ENCODE results near the gene THYN1. TPM values are rescaled to one million over a fixed set of nuclear protein-coding genes. Genes with fewer than 3 reads are reported as not detected.

Gene THYN1
- total RNA-seq, 1 donor from 2014 or later: 44.4 TPM

DNA sequence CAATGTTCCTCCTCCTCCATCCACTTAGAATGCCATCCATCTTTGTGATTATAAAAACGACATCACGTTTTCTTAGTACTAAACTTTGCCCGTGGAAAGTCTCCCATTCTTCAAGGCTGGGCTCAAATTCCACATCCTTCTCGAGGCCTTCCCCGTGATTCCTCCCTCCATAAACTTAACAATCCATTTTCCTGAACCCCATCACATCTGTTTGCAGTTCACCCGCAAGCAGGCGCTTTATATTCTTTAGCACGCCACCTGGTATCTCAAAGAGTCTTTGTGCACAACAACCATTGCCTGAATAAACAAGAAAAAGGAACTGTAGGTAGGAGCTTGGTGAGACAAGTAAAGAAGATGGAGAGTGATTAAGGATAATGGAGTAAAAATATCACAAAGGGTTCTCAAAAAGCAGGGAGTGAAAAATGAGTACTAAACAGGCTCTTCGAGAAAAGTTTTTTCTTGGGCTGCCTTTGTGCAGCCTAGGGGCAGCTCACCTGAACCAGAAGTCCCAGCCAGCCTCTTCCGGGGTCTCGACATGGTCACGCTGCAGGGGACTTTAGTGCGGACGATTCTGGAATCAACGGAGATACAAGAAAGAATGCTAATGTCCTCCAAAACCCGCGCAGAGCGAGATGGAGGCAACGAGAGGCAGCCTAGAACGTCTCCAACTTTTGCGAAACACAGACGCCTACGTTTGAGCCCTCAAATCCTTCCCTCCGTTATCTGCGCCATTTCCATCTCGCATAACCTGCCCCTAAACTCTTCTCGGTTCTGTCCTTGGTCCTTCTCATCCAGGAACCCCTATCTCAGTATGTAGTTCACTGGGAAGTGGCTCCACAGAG, 585 bp downstream of the THYN1 start:
- no peak for DNase-seq (ENCODE audit: low spot score in 2 of 2)
- no peak for FAIRE-seq

GRCh38 chr11:134250675-134251074, 2.5 kb downstream of the THYN1 start:
- no peak for FAIRE-seq
- DNase-seq (ENCODE audit: low spot score in 2 of 2): no peak

GRCh38 chr11:134250246-134250645, 2.9 kb downstream of the THYN1 start:
- DNase-seq (ENCODE audit: low spot score in 2 of 2): no peak
- FAIRE-seq: no peak

DNA sequence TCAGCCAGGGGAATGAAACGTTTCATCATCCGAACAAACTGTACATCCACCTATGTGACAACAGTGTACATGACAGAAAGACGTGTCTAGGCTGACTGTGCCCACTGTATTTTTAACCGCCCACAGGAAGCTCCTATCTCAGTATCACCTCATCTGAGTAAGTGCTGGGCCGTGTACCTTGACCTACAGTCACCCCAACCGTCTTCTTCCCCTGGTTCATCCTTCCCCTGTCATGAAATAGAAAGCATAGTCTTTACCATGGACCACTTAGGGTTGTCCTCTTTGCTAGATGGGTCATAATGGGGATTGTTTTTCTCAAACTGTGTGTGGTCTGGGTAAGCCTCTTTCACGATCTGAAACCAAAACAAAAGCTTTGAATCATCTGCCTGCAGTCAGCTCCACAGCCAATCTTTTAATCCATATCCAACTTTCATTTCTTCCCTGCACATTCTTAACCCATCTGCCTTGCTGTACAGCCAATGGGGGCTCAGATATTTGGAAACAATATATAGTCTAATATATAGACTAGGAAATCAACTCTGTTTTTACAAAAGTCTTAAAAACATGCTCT, 4.2 kb downstream of the THYN1 start:
- DNase-seq (ENCODE audit: low spot score in 2 of 2) (no peak), FAIRE-seq (no peak)

DNA sequence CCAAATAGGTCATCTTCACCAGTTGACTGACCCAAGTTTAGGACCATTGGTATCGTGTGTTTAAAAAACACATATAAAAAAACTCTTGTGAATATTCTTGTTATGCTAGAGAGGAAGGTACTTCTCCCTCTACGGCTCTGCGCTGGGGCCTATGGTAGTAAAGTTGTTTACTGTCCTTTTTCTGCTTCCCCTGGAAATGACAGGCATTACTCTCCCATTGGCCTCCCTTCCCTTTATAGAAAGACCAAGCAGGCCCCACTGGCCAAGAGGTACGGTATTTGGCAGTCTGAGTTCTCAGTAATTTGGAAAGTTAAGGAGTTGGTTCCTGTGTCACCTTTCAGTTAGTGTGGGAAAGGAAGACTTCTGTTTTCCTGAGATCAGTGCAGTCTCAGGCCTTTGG, 6.5 kb downstream of the THYN1 start:
- no peak for DNase-seq (ENCODE audit: low spot score in 2 of 2)
- FAIRE-seq: no peak

- DNase-seq (ENCODE audit: low spot score in 2 of 2): no peak
- FAIRE-seq: no peak
Observed at GRCh38 chr11:134246100-134246499, 7.1 kb downstream of the THYN1 start.

DNA sequence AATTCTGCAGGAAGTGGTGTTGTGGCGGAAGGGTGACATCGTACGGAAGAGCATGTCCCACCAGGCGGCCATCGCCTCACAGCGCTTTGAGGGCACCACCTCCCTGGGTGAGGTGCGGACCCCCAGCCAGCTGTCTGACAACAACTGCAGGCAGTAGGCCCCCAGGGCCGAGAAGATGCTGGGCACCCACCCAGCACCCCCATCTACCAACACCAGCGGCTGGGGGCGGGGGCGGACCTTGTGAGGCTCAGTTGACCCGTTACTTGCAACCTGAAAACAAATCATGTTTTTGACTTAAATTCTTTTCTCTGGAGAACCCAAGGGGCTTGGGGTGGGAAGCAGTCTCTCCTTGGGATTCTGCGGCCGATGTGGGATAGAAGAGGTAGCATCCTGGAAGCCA, 7.7 kb downstream of the THYN1 start:
- DNase-seq (ENCODE audit: low spot score in 2 of 2): no peak
- no peak for FAIRE-seq

DNA sequence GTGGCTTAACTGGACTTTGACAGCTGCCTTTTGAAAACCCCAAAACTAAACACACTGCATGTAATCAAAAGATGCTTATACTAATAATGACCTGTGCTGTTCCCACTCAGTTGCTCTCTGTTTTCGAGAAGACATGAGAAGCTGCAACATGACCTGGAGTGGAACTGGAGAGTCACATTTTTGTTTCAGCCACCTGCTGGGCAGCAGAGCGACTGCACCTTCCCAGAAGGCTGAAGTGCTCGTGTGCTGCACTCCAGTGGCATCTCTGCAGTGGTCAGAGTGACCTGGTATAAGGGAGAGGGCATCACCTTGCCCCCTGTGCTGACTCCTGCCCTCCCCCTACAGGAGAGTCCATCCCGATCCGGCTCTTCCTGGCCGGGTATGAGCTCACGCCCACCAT, 8.6 kb downstream of the THYN1 start:
- DNase-seq (ENCODE audit: low spot score in 2 of 2): no peak

GRCh38 chr11:134243913-134244312, 9.2 kb downstream of the THYN1 start:
- no peak for FAIRE-seq
- DNase-seq (ENCODE audit: low spot score in 2 of 2): no peak

More for the DNA sequence above, 8.6 kb downstream of the THYN1 start:
- FAIRE-seq: no peak

DNA sequence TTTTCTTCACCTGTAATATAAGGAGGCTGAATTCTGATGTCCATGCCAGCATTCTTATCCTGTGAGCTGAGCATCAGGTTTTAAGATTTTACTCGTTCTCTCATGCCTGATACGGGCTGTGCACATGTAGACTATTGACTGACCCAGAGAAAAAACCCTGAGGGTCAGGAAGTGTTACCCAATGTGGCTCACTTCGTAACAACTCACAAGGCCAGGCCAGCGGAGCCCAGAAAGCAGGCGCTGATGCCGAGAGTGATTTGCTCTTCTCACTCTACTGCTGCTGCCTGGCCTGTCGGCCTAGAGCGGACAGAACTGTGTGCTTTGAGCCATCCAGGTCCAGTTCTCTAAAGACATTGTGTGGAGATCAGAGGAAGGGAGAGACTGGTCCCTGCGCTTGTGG, 10.8 kb downstream of the THYN1 start:
- DNase-seq (ENCODE audit: low spot score in 2 of 2) (no peak), FAIRE-seq (no peak)

DNA sequence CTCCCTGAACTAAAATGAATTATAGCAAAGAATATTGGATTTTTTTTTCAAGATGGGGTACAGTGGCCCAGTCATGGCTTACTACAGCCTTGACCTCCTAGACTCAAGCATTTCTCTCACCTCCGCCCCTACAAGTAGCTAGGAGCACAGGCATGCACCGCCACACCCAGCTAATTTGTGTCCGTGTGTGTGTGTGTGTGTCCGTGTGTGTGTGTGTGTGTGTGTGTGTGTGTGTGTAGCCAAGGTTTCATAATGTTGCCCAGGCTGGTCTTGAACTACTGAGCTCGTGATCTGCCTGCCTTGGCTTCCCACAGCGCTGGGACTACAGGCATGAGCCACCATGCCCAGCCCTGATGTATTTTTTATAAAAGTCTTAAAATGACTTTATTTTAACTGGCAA, 12.6 kb downstream of the THYN1 start:
- no peak for FAIRE-seq

GRCh38 chr11:134238956-134239355, 14.2 kb downstream of the THYN1 start:
- DNase-seq (ENCODE audit: low spot score in 2 of 2) (no peak), FAIRE-seq (no peak)

More for the DNA sequence above, 12.6 kb downstream of the THYN1 start:
- DNase-seq (ENCODE audit: low spot score in 2 of 2): no peak

DNA sequence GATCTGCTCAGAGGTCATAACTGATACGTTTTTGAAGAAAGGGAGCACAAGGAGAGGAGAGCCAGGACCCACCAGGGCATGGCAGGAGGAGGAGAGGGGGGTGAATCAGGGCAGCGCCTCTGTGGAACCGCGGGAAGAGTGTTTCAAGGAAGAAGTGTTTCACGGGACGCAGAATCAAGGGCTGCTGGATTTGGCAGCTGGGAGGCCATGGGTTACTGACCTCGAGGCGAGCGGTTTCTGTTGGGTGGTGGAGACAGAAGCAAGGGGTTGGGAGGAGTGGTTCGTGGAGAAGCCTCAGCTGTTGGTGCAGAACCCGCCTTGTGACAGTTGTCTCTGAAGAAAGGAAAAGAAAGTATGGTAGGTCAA, 15.6 kb downstream of the THYN1 start:
- DNase-seq (ENCODE audit: low spot score in 2 of 2) (no peak), FAIRE-seq (no peak)

DNA sequence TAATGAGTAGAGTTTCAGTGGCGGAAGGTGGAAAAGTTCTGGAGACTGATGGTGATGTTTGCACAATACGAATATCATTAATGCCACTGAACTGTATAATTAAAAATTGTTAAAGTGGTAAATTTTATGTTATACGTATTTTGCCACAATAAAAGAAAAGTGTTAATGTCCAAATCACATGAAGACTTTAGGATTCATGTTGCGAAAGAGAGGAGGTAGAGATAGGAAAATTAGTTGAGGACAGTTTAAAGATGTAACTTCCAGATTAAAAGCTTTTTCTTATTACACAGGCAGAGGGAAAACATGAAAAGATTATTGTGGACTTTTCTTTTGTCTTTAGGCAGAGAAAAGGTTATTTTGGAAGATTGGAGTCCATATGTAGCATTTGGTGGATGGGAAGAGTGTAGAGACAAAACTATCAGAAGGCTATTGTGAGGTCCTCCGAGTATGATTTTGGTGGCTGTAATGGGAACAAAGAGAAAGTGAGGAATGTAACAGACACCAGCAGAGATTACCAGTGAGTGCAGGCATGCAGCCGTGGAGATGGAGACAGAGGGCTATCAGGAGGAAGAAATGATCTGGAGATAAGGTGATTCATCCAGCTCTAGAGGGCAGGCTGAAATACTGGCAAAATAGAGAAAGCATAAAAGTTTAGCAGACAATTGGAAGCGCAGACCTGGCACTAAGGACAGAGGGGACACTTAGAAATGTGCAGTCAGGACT, 16.2 kb downstream of the THYN1 start:
- DNase-seq (ENCODE audit: low spot score in 2 of 2): no peak
- no peak for FAIRE-seq

DNA sequence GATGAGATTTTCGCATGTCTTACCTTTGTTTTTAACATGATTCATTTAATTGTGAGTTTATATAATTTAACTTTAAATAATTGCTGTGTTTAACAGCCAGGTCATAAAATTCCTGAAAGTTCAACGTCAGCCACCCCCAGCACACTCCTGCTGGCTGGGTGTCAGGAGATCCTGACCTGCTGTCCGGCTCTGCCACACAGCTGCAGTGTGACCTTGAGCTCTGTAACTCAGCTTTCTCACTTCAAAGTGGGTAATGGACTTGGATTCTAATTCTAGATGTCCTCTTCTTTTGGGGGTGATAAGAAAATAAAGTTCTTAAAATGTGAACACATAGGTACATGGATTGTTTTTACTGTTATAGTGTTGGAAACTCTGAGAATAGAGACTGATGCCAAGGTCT, 17.8 kb downstream of the THYN1 start:
- DNase-seq (ENCODE audit: low spot score in 2 of 2) (no peak), FAIRE-seq (no peak)

DNA sequence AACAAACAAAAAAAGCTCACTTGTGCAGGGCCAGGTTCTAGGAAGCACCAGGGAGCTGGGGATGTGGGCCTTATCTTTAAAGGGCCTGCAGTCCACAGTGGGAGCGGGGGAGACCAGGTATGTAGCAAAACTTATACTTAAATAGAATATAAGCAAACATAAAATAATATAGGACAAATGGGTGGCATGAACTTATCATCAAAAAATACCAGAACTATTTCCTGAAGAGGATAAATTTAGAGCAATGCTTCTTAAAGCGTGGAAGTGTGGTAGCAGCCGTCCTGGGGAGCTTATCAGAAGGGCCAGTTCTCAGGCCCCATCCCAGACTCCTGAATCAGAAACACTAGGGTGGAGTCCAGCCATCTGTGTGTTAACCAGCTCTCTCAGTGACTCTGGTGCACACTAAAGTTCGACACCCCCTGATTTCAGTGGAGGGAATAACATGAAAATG, 19.4 kb downstream of the THYN1 start:
- FAIRE-seq (no peak), DNase-seq (ENCODE audit: low spot score in 2 of 2) (no peak)

GRCh38 chr11:134231958-134232659, 21.0 kb downstream of the THYN1 start:
- FAIRE-seq: no peak
- DNase-seq (ENCODE audit: low spot score in 2 of 2): no peak

DNA sequence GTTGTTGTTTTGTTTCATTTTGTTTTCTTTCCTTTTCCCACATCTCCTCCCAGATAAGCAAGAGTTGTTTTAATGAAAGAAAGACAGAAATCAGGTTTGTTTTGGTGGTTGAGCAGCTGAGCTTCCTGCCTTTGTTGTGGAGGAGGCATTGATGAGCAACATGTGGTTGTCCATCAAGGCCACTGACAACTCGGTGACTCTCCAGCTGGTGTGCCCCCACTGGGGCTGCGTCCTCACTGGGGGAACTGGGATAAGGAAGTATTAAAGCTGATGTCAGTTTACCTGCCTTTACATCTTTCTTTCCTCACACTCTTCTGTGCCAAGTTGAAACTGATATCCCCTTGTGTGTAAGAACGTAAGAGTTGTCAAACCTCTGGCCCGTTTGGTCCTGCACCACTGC, 22.8 kb downstream of the THYN1 start:
- no peak for DNase-seq (ENCODE audit: low spot score in 2 of 2)
- FAIRE-seq: no peak

GRCh38 chr11:134229126-134229790, 23.9 kb downstream of the THYN1 start:
- no peak for FAIRE-seq

DNA sequence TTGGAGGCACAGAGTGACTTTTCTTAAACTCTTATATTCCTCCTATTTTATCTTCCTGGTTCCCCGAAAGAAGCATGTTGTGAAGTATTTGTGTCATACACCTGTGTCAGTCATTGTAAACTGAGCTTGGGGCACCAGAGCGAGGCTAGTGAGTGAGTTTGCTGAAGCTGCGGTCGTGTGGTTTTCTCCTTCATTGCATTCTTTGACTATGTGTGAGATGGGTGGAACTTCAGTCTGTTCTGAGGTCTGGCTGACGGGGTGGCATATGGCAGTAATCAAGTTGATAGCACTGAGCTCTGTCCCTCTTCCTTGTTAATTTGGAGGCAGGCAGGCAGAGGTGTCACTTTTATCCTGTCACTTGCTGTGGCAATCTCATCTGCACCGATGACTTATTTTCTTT, 24.5 kb downstream of the THYN1 start:
- no peak for DNase-seq (ENCODE audit: low spot score in 2 of 2)
- no peak for FAIRE-seq

More at GRCh38 chr11:134229126-134229790, 23.9 kb downstream of the THYN1 start:
- no peak for DNase-seq (ENCODE audit: low spot score in 2 of 2)

All from frontal cortex (tissue), 4 donors.